AG09309 (cell line): ENCODE results near the gene ZFP30.

Source experiments
- DNase-seq: peaks from one replicate; pipeline ENCODE4 v3.0.0-alpha.2; 2010; ENCODE audit warnings: low read depth
- H3K4me3 ChIP-seq: 2 replicates; pipeline ENCODE4 v1.5.1; 2011; ENCODE audit warnings: mild to moderate bottlenecking, low read depth, low read length, moderate library complexity; ENCODE audit not compliant: control insufficient read depth
- CTCF ChIP-seq: IDR thresholded peaks from 2 replicates; pipeline ENCODE4 v1.5.1; 2011; ENCODE audit warnings: mild to moderate bottlenecking, low read depth, low read length, inconsistent platforms; ENCODE audit not compliant: insufficient read depth, control insufficient read depth; ENCODE audit errors: missing control alignments

ZFP30 gene

DNA sequence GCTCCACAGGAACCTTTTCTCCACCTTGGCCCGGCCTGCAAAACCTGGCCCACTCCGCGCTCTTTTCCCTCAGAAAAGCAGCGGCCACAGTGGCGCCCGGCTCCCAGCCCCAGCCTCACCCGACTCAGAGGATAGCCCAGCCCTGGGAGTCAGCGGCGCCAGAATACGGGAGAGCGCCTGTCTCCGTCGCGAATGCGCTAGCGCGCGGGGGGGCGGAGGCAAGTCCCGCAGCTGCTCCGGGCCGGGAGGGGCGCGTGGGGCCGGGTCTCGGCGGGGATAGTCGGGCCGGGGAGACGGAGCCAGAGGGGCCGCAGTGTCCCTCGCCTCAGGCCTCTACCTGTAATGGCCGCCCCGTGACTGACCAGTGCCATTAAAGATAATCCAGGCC lies at the start of gene ZFP30:
Gene ZFP30 (minus strand): TSS at position 165 of the 388 bp plus-strand sequence. CDS start 7,643 bp downstream, outside the sequence.
- peak within 1 kb of the TSS; percentile 67 for H3K4me3 ChIP-seq
- TF ChIP-seq CTCF: no peak
- peak; percentile 39 for DNase-seq

DNA sequence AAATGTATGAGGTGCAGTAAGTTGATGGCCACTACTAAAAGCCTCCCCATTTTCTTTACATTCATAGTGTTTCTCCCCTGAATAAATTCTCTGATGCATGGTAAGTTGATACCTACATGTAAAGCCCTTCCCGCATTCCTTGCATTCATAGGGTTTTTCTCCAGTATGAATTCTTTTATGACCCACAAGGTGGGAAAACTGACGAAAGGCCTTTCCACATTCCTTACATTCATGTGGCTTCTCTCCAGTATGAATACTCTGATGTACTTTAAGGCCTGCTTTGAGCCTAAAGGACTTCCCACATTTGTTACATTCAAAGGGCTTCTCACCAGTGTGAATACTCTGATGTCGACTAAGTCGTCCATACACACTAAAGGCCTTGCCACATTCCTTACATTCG lies 43.8 kb upstream of the ZFP30 start:
- no peak for TF ChIP-seq CTCF
- no peak for DNase-seq
- no peak overlapping the region for H3K4me3 ChIP-seq

GRCh38 chr19:37698216-37698615 lies 43.0 kb upstream of the ZFP30 start:
- H3K4me3 ChIP-seq: no peak overlapping the region
- TF ChIP-seq CTCF: no peak
- no peak for DNase-seq

- H3K4me3 ChIP-seq: no peak overlapping the region
- TF ChIP-seq CTCF: no peak
- no peak for DNase-seq
Measured at GRCh38 chr19:37695144-37695899, 40.1 kb upstream of the ZFP30 start.

DNA sequence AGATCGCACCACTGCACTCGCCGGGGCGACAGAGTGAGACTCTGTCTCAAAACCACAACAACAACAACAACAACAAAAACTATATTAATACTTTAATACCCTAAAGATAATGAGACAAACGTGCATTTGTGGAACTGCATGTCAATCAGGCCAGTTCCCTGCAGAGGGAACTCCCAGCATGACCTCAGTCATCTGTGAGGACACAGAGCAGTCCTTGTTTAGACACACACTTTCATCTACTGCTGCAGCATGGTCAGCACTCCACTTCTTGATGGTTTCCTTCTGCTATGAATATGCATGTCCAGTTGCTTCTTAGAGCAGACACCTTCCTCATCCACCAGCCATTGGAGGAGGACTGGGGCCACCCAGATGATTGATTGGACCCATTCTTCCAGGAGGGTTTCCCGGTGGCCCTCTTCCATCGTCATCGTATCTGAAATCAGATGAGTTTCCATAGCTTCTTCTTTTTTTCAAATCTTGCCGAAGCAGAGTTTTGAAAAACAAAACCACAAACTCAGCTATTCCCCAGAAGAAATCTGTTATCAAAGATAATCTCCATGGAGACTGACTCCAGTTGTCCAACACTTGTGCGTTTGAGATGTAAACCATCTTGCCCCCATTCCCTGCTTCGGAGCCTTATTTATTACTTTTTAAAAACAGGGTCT lies 37.8 kb upstream of the ZFP30 start:
- no peak overlapping the region for H3K4me3 ChIP-seq
- no peak for DNase-seq
- TF ChIP-seq CTCF: no peak

DNA sequence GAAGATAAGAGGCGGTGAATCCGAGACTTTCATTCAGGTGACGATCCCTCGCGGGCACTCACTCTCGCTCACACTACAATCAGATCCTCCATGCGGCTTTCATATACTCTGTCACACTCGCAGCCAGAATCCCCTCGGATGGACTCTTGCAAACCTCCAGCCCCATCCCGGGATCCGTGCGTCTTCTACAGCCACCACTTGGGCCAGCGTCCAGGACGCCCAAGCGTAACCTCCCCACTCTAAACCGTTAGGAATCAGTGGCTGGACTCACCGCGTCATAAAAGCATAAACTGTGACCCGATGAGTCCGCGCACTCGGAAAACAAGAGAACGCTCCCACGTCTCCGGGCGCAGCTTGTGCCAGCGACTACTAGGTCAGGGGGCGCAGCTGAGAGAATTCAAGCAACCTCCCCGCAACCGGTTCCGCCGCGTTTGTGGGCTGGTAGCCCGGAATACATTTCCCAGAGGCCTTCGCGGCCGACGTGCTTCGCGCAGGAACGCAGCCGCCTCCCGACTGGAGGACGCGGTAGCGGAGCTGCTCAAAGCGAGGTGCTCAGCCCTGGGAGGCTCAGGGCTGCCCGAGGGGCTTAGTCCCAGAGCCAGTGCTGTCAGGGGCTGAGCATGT lies 36.7 kb upstream of the ZFP30 start:
- peak; percentile 28 for DNase-seq
- no peak for TF ChIP-seq CTCF
- H3K4me3 ChIP-seq: peak overlapping the region; percentile 75
